ENCODE measurements around the gene FXYD5.
"Not testable (repeated sequence)": the region's sequence is repeated elsewhere in the genome, so short reads cannot be mapped to it uniquely, and the experiment has no call there.

Gene FXYD5

DNA sequence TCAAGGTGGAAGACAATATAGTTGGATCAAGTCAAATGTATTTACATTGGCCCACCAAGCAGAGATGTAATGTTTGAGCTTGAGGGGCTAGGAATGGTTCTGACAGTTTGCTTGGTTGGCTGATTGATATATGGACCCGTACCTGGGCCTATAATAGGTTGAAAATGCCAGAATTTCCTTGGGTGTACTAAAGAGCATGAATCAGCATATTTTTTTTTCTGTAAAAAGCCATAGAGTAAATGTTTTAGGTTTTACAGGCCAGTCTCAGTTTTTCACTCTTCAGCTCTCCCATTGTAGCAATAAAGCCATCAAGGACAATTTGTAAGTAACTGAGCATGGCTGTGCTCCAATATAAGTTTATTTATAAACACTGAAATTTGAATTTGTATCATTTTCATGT, 26.9 kb downstream of the FXYD5 start:
- no peak overlapping the region for H3K27ac ChIP-seq
- no peak overlapping the region for H3K4me3 ChIP-seq (ENCODE audit: low read depth, low read length)
- H3K27me3 ChIP-seq (replicated peaks): no peaks in the 10 kb centered on the region
- TF ChIP-seq, protein P1, sequence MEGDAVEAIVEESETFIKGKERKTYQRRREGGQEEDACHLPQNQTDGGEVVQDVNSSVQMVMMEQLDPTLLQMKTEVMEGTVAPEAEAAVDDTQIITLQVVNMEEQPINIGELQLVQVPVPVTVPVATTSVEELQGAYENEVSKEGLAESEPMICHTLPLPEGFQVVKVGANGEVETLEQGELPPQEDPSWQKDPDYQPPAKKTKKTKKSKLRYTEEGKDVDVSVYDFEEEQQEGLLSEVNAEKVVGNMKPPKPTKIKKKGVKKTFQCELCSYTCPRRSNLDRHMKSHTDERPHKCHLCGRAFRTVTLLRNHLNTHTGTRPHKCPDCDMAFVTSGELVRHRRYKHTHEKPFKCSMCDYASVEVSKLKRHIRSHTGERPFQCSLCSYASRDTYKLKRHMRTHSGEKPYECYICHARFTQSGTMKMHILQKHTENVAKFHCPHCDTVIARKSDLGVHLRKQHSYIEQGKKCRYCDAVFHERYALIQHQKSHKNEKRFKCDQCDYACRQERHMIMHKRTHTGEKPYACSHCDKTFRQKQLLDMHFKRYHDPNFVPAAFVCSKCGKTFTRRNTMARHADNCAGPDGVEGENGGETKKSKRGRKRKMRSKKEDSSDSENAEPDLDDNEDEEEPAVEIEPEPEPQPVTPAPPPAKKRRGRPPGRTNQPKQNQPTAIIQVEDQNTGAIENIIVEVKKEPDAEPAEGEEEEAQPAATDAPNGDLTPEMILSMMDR (IDR thresholded peaks at IDR 0.05; ENCODE audit: low read depth, low read length, missing control alignments): no peak
- in situ Hi-C loops (cut with HindIII; ENCODE audit: low pct_ligation_motif_present, low sequenced_read_pairs): no loop called here
- DNase-seq: no peak
- no peaks in the 10 kb centered on the region for H3K36me3 ChIP-seq (replicated peaks)

DNA sequence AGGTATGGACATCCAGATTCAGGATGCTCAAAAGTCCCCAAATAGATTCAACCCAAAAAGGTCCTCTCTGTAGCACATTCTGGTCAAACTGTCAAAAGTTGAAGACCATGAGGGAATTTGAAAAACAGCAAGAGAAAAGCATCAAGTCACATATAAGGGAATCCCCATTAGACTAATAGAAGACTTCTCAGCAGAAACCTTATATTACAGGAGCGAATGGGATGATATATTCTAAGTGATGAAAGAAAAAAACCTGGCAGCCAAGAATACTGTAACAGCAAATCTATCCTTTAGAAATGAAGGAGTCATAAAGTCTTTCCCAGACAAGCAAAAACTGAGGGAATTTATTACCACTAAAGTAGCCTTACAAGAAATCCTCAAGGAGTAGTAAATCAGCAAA, 29.7 kb downstream of the FXYD5 start:
- no peak for DNase-seq
- Histone ChIP-seq H3K36me3 (replicated peaks) (no peaks in the 10 kb centered on the region), H3K4me3 (ENCODE audit: low read depth, low read length) (no peak overlapping the region), H3K27me3 (replicated peaks) (no peaks in the 10 kb centered on the region), H3K27ac (no peak overlapping the region)
- in situ Hi-C loops (cut with HindIII; ENCODE audit: low pct_ligation_motif_present, low sequenced_read_pairs): no loop called here
- TF ChIP-seq, protein P1 (IDR thresholded peaks at IDR 0.05; ENCODE audit: low read depth, low read length, missing control alignments): no peak

DNA sequence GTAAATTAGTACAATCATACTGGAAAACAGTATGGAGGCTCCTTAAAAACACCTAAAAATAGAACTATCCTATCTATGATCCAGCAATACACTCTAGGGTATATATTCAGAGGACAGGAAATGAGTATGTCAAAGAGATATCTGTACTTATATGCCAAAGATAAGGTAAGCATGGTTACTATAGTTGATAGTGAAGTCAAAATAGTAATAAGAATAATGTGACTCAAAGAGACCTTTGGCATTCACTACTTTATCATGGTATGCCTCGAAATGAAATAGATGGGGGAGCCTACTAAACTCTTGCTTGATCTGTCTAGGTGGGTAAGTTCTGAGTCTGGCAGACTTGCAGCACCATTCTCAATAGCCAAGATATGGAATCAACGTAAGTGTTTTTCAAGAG, 30.3 kb downstream of the FXYD5 start:
- no peak for DNase-seq
- in situ Hi-C loops (cut with HindIII; ENCODE audit: low pct_ligation_motif_present, low sequenced_read_pairs): no loop called here
- Histone ChIP-seq H3K36me3 (replicated peaks) (no peaks in the 10 kb centered on the region), H3K4me3 (ENCODE audit: low read depth, low read length) (no peak overlapping the region), H3K27me3 (replicated peaks) (no peaks in the 10 kb centered on the region), H3K27ac (no peak overlapping the region)
- TF ChIP-seq, protein P1 (IDR thresholded peaks at IDR 0.05; ENCODE audit: low read depth, low read length, missing control alignments): no peak

DNA sequence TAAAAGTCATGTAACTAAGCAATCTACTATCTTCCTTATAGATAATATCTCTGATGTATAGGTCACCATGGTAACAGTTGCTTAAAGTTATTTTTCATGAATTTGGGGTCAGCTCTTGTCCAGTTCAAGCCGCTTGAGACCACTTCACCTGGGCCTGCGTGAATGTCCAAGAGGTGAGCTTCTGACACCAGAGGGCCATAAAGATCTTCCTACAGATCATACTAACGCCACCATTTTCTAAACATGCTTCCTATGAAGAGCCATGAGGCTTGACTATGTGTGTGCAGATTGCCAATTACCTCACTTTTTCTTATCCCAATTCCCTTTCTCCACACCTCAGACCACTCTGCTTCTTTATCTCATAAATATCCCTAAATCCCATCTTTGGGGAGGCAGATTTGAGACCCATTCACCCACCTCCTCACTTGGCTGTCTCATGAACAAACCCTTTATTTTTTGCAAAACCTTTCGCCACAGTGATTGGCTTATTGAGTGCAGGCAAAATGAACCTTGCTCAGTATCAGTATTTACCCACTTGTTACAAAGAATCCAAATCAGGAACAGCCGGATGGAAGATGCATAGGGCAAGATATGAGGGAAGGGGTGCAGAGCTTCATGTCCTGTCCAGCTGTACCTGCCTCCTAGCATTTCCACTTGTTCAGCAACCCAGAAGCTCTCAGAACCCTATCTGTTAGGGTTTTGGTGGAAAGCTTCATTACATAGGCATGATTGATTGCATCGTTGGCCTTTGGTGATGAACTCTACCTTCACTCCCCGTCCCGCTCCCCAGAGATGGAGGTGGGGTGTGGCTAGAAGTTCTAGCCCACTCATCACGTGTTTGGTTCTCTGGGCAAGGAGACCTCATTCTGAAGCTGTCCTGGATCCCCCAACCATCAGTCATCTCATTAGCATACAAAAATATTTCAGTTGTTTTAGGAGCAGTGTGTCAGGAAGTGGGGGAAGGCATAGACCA, 39.8 kb downstream of the FXYD5 start:
- Histone ChIP-seq H3K36me3 (replicated peaks) (no peaks in the 10 kb centered on the region), H3K27ac (no peak overlapping the region), H3K27me3 (replicated peaks) (no peaks in the 10 kb centered on the region), H3K4me3 (ENCODE audit: low read depth, low read length) (no peak overlapping the region)
- DNase-seq: no peak
- in situ Hi-C loops (cut with HindIII; ENCODE audit: low pct_ligation_motif_present, low sequenced_read_pairs): no loop called here
- TF ChIP-seq, protein P1 (IDR thresholded peaks at IDR 0.05; ENCODE audit: low read depth, low read length, missing control alignments): no peak

DNA sequence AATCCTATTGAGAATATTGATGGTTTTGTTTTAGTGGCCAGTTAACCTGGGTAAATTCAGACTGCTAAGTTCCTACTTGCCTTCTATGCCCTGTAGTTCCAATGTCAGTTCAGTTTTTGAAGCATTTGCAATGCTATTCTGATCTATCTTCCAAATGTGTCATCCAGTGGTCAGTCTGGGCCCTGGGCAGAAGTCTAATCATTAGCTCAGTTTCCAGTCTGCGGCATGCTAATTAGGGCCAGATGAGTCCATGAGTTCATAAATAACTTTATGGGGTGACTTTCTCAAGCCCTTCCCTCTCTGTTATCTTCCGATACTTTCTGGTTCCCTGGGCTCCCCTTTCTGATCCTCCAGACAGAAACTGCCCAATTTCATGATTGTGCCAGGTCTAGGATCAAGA, 41.3 kb downstream of the FXYD5 start:
- Histone ChIP-seq H3K27ac (no peak overlapping the region), H3K4me3 (ENCODE audit: low read depth, low read length) (no peak overlapping the region), H3K36me3 (replicated peaks) (no peaks in the 10 kb centered on the region), H3K27me3 (replicated peaks) (no peaks in the 10 kb centered on the region)
- TF ChIP-seq, protein P1 (IDR thresholded peaks at IDR 0.05; ENCODE audit: low read depth, low read length, missing control alignments): no peak
- no peak for DNase-seq
- in situ Hi-C loops (cut with HindIII; ENCODE audit: low pct_ligation_motif_present, low sequenced_read_pairs): no loop called here

DNA sequence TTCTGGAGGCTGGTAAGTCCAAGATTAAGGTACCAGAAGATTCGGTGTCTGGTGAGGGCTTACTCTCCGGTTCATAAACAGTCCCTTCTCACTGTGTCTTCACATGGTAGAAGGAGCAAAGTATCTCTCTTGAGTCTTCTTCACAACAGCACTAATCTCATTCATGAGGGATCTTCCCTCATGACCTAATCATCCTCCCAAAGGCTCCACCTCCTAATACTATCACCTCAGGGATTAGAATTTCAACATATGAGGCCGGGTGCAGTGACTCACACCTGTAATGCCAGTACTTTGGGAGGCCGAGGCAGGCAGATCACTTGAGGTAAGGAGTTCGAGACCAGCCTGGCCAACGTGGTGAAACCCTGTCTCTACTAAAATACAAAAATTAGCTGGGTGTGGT, 42.3 kb downstream of the FXYD5 start:
- in situ Hi-C loops (cut with HindIII; ENCODE audit: low pct_ligation_motif_present, low sequenced_read_pairs): not testable (repeated sequence)

More for the DNA sequence above, 42.3 kb downstream of the FXYD5 start:
- H3K4me3 ChIP-seq (ENCODE audit: low read depth, low read length); DNase-seq; H3K27ac ChIP-seq; H3K27me3 ChIP-seq (replicated peaks); H3K36me3 ChIP-seq (replicated peaks): not testable (repeated sequence)

Measured in brain microvascular endothelial cell (primary cell).